Neuron (in vitro differentiated cells): ENCODE results near the gene CDK11B.

ENCODE experiments used
- H2AFZ ChIP-seq: one replicate; pipeline ENCODE4 v1.6.1; 2013; ENCODE audit warnings: low read depth, mild to moderate bottlenecking, inconsistent platforms, low read length, moderate library complexity
- H3K27me3 ChIP-seq: one replicate; pipeline ENCODE4 v1.6.1; 2013; ENCODE audit warnings: low read length; ENCODE audit not compliant: insufficient read depth
- H3K36me3 ChIP-seq: one replicate; pipeline ENCODE4 v1.6.1; 2013; ENCODE audit warnings: low read length; ENCODE audit not compliant: insufficient read depth
- H3K4me1 ChIP-seq: one replicate; pipeline ENCODE4 v1.6.1; 2013; ENCODE audit warnings: low read length; ENCODE audit not compliant: insufficient read depth
- H3K4me3 ChIP-seq: 2 replicates; pipeline ENCODE4 v1.5.1; 2013; ENCODE audit warnings: mild to moderate bottlenecking, low read length, moderate library complexity
- H3K9me3 ChIP-seq: one replicate; pipeline ENCODE4 v1.6.1; 2013; ENCODE audit warnings: low read length

CDK11B gene

DNA sequence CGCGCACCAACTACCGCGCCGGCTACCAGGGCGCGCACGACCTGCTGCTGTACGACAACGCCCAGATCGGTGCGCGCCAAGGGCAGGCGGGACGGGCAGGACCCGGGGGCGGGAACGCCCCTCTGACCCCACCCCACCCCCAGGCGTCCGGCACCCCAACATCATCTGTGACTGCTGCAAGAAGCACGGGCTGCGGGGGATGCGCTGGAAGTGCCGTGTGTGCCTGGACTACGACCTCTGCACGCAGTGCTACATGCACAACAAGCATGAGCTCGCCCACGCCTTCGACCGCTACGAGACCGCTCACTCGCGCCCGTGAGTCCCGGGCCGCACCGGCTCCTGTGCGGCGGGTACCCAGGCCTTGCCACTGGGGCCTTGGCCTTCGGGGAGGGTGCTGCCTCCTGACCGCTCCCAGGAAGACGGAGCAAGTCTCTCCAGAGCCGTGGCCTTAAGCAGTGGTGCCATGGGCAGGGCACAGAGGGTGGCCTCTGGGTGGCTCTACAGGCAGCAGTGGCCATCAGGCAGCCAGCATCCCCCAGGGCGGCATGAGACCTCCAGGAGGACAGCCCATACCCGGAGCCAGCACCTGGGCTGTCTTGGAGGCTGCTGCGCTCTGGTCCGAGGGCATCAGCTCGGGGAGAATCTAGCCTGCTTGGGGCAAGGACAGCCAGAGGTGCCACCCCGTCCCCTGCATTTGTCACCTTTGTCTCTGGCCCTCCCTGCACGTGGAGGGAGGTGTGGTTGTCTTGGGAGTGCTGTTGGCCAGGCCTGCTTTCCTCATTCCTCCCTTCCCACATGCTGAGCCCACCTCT is 35.0 kb downstream of the CDK11B start:
- Histone ChIP-seq H3K9me3 (no peaks in the 10 kb centered on the region), H3K27me3 (no peaks in the 10 kb centered on the region), H3K36me3 (peaks cover 19% of the 10 kb centered on the region), H3K4me1 (no peaks in the 10 kb centered on the region), H3K4me3 (no peak overlapping the region), H2AFZ (no peak overlapping the region)

DNA sequence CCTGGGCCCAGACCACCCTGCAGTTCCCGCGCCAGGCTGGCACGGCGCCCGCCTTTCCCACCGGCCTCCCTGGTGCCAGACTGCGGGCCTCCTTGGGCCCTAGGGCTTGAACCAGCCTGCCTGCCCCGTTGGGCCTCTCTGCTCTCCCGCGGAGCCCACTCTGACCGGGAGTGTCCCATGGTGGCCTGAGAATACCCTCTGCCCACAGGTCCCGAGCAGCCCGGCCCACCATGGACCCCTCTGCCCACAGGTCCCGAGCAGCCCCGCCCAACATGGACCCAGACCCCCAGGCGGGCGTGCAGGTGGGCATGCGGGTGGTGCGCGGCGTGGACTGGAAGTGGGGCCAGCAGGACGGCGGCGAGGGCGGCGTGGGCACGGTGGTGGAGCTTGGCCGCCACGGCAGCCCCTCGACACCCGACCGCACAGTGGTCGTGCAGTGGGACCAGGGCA is 35.6 kb downstream of the CDK11B start:
- H3K9me3 ChIP-seq = no peaks in the 10 kb centered on the region
- H3K27me3 ChIP-seq = no peaks in the 10 kb centered on the region
- no peak overlapping the region for H3K4me3 ChIP-seq
- H2AFZ ChIP-seq = no peak overlapping the region
- peaks cover 18% of the 10 kb centered on the region for H3K36me3 ChIP-seq
- no peaks in the 10 kb centered on the region for H3K4me1 ChIP-seq

DNA sequence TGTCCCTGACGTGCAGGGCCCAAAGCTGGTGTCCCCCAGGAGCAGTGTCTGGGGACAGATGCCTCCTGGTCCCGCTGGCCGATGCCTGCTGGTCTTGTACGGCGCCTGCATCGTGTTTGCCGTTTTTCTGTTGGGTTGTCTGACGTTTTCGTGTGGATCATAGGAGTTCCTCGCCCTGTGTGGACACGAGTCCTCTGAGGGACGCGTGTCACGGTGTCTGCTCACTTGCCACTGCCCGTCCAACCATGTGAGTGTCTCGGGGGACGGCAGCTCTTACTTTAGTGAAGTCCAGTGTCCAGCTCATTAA is 36.1 kb downstream of the CDK11B start:
- no peaks in the 10 kb centered on the region for H3K4me1 ChIP-seq
- H2AFZ ChIP-seq = no peak overlapping the region
- H3K4me3 ChIP-seq = no peak overlapping the region
- H3K27me3 ChIP-seq = no peaks in the 10 kb centered on the region
- no peaks in the 10 kb centered on the region for H3K9me3 ChIP-seq
- H3K36me3 ChIP-seq = peaks cover 16% of the 10 kb centered on the region

DNA sequence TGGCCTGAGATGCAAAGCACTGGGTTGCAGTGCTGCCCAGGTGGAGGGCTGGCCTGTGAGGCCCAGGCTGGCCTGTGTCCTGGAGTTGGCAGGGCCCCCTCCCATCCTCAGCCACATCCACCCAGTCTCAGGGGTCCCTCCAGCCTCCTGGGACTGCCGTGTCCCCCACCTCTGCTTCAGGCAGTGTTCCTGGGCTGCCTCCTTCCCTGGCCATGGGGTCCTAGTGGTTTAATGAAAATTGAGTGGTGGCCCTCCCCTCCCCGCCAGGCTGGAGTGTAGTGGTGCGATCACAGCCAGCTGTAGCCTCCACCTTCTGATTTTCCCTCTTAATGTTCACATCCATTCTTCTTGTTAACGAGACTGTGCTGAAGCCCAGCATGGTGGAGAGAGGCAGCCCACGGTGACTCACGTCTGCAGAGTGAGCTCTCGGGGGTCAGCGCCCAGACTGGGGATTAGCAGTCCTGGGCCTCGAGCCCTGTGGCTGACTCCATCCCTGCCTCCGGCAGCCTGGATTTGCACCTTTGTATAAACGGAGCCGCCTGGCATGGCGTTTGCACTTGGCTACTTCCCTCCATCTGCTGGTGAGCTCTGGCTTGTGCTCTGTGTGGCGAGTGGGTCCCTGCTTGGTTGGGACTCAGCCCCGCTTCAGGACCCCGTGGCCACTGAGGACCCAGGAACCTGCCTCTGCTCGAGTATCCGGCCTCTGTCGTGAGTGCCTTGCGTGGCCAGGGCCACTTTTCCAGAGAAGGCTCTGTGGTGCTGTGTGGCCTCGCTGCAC is 36.6 kb downstream of the CDK11B start:
- peaks cover 13% of the 10 kb centered on the region for H3K36me3 ChIP-seq
- H3K27me3 ChIP-seq = no peaks in the 10 kb centered on the region
- H2AFZ ChIP-seq = no peak overlapping the region
- H3K4me3 ChIP-seq = no peak overlapping the region
- H3K9me3 ChIP-seq = no peaks in the 10 kb centered on the region
- peaks cover 2% of the 10 kb centered on the region for H3K4me1 ChIP-seq

DNA sequence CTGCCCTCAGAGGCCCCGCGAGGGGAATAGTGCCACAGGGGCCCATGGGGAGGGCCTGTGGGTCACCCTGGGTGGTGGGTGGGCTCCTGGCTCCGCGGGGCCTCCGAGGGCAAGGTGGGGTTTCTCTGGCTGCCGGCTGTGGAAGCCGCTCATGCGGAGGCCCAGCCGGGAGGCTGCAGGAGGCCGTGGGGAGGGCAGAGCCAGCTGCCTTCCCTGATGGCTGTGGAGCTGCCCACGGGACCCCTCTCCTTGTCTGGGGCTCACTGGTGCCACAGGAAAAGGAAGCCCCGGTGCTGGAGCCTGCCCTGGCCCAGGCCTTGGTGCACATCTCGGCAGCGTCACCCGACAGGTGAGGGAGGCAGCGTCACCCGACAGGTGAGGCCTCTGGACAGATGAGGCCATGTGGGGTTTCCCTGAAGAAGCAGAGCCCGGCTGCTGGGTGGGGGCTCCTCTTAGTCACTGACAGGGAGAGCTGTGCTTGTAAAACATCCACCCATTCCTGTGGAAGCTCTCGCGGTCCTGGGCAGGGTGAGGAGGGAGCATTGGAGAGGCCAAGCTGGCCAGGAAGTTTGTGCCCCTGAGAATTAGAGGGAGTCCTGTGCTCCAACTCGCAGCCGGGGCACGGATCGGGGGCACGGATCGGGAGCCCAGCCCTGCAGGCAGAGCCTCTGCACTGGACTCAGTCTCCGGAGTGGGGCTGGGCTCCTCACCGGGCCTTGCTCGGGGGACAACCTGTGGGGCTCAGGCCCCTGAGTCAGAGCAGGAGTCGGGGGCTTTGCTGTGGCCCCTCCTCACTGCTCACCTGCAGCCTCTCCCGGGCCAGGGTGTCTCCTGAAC is 37.4 kb downstream of the CDK11B start:
- peaks cover 10% of the 10 kb centered on the region for H3K36me3 ChIP-seq
- H3K4me1 ChIP-seq = peaks cover 10% of the 10 kb centered on the region
- no peaks in the 10 kb centered on the region for H3K27me3 ChIP-seq
- no peak overlapping the region for H3K4me3 ChIP-seq
- H2AFZ ChIP-seq = no peak overlapping the region
- H3K9me3 ChIP-seq = no peaks in the 10 kb centered on the region

DNA sequence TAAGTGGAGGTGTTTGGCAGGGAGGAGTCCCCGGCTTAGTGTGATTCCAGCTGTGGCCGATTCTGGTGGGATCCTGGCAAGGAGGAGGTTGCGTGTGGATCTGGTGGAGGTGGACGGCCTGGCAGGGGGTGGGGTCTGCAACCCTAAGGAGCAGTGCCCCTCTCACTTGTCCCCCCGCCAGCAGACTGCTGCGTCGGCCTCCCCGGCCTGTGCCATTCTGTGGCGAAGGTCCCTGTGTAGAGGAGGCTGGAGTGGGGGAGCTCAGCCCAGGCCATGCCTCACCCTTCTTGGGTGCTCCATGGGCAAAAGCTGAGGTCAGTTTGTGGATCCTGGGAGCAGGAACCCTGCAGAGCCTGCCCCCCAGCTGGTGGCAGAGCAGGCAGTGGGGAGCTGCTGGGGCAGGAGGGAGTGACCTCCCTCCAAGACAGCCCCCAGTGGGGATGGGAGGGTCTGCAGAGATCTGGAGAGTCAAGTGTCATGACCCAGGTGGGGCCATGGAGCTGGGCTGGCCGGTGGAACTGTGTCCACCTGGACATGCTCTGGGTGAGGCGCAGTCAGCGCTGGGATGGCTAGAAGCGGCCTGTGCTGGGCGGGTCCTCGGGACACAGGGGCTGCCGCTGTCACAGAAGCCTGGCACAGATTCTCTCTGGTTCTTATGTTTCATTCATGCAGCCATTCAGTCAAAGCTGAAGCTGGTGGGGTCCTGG is 38.2 kb downstream of the CDK11B start:
- Histone ChIP-seq H3K4me3 (no peak overlapping the region), H3K36me3 (peaks cover 10% of the 10 kb centered on the region), H3K4me1 (peaks cover 12% of the 10 kb centered on the region)

DNA sequence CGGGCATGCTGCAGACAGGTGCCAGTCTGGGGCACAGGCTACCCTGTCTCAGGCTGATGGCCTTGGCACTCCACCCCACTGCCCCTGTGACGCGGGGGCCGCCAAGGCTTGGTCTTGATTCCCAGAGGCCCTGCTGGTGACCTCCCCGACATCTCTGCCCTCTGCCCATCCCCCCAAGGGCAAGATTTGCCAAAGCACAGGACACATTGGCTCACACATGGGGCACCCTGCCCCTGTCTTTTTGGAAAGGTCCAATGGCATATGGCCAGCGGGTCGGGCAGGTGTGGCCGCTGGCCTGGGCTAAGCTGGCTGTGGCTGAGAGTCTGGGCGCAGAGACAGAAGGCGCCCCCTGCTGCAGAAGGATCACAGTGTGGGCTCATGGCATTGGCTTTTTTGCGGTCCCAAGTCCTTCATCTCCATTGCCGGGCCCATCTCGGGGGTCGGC is 38.9 kb downstream of the CDK11B start:
- H3K9me3 ChIP-seq = no peaks in the 10 kb centered on the region
- peaks cover 10% of the 10 kb centered on the region for H3K36me3 ChIP-seq
- no peak overlapping the region for H2AFZ ChIP-seq
- no peaks in the 10 kb centered on the region for H3K27me3 ChIP-seq
- H3K4me3 ChIP-seq = no peak overlapping the region
- H3K4me1 ChIP-seq = peaks cover 12% of the 10 kb centered on the region

More for the DNA sequence above, 38.2 kb downstream of the CDK11B start:
- no peaks in the 10 kb centered on the region for H3K27me3 ChIP-seq
- no peaks in the 10 kb centered on the region for H3K9me3 ChIP-seq
- H2AFZ ChIP-seq = no peak overlapping the region

DNA sequence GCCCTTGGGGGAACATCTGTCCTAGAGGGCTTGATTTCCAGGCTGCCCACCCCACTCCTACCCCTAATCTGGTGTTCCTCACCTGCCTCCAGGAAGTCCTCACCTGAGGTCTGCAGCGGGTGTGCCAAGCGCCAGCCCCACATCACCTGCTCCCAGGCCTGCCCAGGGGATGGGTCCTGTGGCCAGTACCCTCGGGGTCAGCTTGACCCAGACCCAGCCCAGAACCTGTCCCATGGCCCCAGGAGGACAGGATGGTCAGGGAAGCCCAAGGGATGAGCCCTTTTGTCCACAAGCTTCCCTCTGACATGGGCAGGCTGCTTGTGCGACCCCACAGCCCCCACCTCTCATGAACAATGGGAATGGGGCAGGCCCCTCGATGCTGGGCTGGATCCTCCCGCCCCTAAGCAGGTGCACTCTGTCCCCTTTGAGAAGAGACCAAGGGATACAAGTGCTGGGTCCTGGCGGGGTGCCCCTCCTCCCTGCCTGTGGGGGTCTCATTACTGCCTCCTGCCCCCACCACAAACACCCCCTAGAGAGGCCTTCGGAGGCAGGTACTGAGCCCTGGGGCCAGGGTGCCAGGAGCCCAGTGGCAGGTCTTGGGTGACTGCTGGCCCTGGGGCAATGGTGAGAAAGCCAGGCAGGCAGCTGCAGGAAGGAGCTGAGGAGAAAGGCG is 40.3 kb downstream of the CDK11B start:
- Histone ChIP-seq H3K4me1 (peaks cover 24% of the 10 kb centered on the region), H3K4me3 (no peak overlapping the region), H3K9me3 (no peaks in the 10 kb centered on the region), H2AFZ (no peak overlapping the region), H3K36me3 (peaks cover 8% of the 10 kb centered on the region), H3K27me3 (no peaks in the 10 kb centered on the region)

DNA sequence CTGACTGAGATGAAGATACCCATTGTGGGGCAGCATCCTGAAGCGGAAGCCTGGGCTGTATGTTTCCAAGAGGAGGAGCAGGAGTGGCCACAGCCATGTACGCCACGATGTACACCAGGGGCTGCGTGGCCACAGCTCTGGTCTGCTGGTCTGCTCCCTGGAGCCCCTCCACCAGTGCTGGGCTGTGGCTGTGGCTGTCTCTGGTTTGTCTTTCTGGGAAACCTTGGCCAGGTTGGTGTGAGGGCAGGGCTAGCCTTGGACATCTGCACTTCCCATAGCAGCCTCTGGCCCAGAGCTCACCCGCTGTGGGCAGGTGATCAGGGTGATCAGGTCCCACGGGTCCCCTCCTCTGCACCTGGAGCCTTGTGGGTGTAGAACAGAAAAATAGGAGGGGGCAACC is 40.9 kb downstream of the CDK11B start:
- Histone ChIP-seq H3K36me3 (peaks cover 8% of the 10 kb centered on the region), H3K4me1 (peaks cover 27% of the 10 kb centered on the region), H3K4me3 (no peak overlapping the region), H3K9me3 (no peaks in the 10 kb centered on the region), H3K27me3 (no peaks in the 10 kb centered on the region), H2AFZ (no peak overlapping the region)

DNA sequence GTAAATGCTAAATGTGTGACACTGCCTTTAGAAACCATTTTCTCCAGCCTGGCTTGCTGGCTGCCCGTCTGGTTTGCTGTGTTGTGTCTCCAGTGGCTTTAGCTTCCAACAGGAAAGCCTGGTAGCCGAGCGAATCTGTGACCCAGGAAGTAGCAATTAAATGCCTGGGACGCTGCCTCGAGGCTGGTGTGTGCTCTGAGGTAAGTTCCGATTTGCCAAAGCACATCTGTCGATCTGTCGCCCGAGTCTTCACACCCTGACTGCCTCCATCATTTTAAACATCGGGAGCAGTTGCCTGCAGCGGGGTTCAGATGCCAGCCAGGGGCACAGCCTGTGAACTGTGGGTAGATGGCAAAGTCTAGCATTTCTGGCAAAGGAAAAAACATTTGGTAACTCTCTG is 41.3 kb downstream of the CDK11B start:
- Histone ChIP-seq H3K4me3 (no peak overlapping the region), H3K27me3 (no peaks in the 10 kb centered on the region), H3K36me3 (peaks cover 8% of the 10 kb centered on the region), H2AFZ (no peak overlapping the region), H3K9me3 (no peaks in the 10 kb centered on the region), H3K4me1 (peaks cover 27% of the 10 kb centered on the region)

DNA sequence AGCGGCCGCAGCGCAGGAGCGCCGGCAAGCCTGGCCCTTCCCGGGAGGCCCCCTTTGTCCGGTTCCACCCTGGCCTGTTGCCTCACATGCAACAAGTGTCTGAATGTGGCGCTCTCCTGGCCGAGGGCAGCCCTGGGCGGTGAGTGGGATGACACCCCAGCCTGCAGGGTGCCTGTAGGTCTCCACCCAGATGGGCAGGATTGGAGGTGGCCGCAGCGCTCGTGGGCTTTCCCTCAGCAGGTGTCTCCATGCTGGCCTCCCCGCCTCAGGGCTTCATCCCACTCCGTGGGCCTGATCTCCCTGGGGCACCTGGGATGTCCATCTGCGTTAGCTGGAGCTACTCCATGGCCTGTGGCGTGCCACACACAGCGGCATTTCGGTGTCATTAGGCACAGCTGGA is 42.0 kb downstream of the CDK11B start:
- no peaks in the 10 kb centered on the region for H3K9me3 ChIP-seq
- peaks cover 27% of the 10 kb centered on the region for H3K4me1 ChIP-seq
- peaks cover 8% of the 10 kb centered on the region for H3K36me3 ChIP-seq
- peak overlapping the region; percentile 91 for H3K4me3 ChIP-seq
- no peaks in the 10 kb centered on the region for H3K27me3 ChIP-seq
- no peak overlapping the region for H2AFZ ChIP-seq
